Activated CD4-positive, alpha-beta T cell treated with anti-CD3 and anti-CD28 coated beads, Interleukin-2, Interleukin-6, amounts not matched to agents 100 ng/mL and 50 ng/mL, durations not matched to agents 16 hours and 8 hours (primary cell): ENCODE results near the gene C1RL.

Experiments
- DNase-seq: peaks from one replicate; pipeline ENCODE4 v3.0.0-alpha.2; 2020

C1RL gene

DNA sequence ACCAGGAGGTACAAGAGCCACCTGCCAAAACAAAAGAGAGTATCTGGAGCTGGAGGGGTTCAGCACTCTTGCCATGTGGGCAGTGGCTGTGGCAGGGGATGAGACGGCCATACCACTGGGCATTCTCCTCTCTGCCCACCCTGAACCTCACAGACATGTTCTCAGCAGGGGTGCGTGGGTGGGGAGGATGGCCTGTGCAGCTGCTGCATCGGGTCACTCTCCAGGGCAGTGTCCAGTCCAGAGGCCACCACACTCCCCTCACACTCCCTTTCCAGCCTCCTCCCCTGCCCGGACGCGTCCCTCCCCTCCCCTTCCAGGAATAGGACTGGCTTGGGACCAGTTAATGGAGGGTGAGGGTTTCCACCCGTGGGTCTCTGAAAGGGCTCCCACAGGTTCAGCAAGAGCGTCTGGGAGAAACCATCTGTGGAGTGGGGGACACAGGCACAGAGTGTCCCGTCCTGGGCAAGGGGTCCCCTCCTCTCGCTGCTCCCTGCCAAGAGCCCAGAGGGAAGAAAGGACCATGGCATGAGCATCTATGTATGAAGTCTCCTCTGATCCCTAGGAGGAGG, 17.3 kb downstream of the C1RL start:
- DNase-seq: no peak

GRCh38 chr12:7091171-7091570, 17.8 kb downstream of the C1RL start:
- no peak for DNase-seq

DNA sequence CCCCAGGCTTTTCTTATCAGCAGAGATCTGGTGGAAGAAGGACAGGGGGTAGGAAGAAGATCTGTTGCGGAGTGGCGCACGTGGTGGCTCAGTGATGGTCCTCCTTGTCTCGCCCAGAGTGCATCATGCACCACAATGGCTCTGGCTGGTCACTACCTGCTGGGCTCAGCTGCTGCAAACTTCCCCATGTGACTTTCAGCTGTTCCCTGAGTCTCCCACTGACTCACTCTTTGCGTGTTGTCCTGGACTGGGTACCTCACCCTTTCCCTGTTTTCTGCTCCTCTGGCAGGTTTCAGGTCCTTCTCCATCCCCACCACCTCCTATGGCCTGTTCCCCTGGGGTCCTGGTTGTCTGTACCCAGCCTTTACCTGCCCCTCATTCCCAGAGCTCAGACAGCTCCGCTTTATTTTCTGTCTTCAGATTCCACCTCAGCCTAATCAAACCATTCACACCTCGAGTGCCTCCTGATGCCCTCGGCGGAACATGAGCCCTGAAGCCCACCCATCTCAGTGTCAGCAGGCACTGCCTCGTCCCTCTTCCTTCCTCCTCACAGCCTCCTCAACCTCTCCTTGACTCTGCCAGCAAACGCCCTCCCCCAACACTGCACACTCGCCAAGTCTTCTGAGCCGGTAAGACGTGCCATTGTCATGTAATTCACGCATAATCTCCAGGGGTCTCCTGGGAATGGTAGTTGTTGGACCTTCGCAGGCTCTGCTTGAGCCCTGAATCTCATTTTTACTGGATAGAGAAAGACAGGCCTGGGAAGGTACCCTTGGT, 18.6 kb downstream of the C1RL start:
- no peak for DNase-seq

GRCh38 chr12:7089196-7089871, 19.7 kb downstream of the C1RL start:
- no peak for DNase-seq

GRCh38 chr12:7083125-7083524, 25.9 kb downstream of the C1RL start:
- no peak for DNase-seq

GRCh38 chr12:7081037-7081436, 28.0 kb downstream of the C1RL start:
- no peak for DNase-seq

- no peak for DNase-seq
Observed at GRCh38 chr12:7079826-7080125, 29.2 kb downstream of the C1RL start.

- DNase-seq: no peak
Observed at GRCh38 chr12:7078163-7078562, 30.9 kb downstream of the C1RL start.

DNA sequence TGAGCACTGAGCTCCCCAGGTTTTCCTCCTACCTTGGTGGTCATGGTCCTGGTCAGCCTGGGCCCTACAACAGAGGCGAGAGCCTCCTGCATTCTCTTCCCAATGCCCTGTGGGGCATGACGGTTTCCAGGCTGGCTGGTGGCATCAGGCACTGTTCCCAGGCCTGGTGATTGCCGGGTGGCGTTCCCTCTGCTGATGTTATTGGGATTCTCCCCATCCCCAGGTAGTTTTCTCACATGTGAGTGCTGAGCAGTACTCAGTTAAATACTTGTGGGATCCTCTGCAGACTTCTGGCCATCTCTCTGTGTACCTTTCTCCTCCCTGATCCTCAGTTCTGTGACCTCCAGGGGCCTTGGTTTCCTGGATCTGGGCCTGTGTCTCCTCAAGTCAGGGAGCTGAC, 32.5 kb downstream of the C1RL start:
- no peak for DNase-seq

DNA sequence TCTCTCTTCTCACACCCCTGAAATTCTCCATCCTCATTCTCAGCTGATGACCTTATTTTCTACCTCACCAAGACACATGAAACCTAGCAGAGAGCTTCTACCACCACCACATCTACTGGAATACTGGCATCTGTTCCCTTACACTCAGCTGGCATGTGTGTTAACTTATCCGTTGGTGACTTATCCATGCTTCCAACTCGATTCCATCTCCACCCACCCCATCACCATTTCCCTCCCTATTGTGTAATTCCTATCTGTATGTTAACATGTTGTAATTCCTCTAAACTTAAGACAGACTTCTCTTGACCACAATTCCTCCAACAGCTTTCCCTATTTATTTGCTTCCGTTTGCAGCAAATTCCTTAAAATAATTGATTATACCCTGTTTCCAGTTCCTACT, 33.1 kb downstream of the C1RL start:
- DNase-seq: no peak

- DNase-seq: no peak
Observed at GRCh38 chr12:7075518-7075917, 33.5 kb downstream of the C1RL start.

- no peak for DNase-seq
Observed at GRCh38 chr12:7073946-7074345, 35.1 kb downstream of the C1RL start.

DNA sequence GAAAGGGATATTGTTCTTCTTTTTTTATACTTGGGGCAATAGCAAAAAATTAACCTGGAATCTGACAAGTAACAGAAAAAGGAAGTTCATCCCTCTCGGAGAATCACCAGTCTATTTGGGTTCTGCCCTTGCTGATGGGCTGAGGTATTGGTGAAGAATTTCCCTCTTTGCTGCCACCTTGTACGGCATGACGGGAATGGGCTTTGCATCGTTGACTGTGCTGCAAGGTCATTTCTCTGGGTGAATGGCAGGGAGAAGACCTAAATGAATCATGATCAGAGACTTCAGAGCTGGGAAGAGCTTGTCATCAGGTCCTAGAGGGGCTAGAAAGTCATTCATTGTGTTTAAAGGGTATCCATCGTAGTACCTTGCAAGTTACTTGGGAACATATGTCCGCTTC, 36.5 kb downstream of the C1RL start:
- DNase-seq: no peak

DNA sequence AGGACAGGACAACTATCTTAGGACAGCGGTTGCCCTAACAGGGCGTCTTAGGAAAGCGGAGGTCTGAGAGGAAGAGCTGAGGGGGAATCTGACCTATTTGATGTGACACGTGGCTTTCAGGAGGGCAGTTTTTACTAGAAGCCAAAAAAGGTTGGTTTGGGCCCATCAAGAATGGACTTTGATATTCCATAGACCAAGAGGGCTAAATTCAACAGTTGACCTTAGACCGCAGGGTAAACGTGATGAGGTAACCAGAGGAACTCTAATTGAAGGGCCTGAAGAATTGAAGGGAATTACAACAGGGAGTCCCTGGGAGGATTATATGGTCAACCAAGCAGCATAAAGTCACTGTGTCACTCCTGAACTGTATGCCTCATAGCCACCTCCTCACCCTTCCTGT, 37.0 kb downstream of the C1RL start:
- DNase-seq: no peak

- no peak for DNase-seq
Observed at GRCh38 chr12:7069386-7069785, 39.6 kb downstream of the C1RL start.

DNA sequence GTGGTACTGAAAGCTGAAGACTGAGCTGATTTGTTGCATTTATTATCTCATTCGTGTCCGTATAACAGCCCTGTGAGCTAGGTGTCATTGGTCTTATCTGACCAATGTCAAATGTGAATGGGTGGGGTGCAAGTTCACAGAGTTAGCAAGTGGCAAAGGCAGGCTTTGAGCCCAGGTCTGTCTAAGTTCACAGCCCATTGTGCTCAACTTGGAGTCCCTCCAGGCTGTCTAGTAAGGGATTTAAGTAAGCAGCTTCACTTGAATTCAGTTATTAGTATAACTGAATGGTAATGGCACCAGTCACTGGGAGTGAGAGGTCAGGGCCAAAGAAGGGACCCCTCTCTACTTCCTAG, 40.0 kb downstream of the C1RL start:
- no peak for DNase-seq

- DNase-seq: no peak
Observed at GRCh38 chr12:7068240-7068993, 40.6 kb downstream of the C1RL start.

- DNase-seq: no peak
Observed at GRCh38 chr12:7067096-7067495, 41.9 kb downstream of the C1RL start.

DNA sequence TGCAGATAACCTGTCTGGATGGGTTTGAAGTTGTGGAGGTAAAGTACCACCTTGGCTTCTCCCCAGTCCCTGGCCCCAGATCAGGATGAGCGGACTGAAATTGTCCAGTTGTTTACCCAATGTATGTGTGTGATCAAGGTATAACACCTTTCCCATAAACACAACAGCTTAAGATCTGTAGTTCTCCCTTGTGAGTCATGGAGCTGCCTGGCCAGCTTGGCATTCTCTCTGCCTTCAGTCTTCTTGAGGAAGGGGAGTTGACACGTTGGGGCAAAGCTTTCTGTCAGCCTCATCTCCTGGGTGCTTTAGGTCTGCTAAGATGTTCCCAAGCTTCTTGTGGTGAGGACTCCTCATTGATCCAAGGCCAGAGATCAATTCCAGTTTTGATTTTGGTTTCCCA, 42.4 kb downstream of the C1RL start:
- DNase-seq: no peak

DNA sequence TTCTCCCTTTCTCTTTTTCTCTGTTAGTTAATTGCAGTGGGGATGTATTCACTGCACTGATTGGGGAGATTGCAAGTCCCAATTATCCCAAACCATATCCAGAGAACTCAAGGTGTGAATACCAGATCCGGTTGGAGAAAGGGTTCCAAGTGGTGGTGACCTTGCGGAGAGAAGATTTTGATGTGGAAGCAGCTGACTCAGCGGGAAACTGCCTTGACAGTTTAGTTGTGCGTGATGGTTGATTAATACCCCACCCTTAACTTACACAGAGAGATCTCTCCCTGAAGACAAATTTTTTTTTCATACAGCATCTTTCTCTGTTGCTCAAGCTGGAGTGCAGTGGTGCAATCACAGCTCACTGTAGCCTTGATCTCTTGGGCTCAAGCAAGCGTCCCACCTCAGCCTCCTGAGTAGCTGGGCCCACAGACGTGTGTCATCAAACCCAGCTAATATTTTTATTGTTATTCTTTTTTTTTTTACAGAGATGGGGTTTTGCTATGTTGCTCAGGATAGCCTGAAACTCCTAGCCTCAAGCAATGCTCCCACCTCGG, 43.9 kb downstream of the C1RL start:
- no peak for DNase-seq

DNA sequence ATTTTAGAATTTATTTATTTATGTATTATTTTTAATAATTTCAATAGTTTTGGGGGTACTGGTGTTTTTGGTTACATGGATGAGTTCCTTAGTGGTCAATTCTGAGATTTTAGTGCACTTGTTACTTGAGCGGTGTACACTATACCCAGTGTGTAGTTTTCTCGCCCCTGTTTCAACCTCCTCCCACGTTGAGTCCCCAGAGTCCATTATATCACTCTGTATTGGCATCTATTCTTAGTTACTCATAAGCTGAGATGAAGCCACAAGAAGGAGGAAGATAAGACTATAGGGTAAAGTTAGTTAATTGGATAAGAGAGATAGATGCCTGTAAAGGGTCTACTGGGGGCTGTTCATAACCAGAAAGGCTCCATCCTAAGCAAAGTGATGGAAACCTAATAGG, 44.5 kb downstream of the C1RL start:
- DNase-seq: no peak

DNA sequence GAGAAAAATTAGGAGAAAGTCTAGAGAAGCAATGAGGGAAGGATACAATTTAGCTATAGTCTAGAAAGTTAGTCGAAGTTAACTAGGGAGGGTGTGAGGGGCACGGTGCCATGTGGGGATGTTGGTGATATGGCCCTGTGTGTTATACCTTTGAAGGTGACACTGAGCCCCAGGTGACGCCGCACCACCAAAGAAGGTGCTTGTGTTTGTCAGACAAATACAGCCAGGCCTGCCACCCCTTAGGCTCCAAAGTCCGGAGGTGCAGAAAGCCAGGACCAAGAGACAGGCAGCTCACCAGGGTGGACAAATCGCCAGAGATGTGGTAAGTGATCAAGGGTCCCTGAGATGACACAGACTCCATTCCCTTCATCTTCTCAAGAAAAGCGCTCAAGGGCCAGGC, 47.4 kb downstream of the C1RL start:
- DNase-seq: no peak

DNA sequence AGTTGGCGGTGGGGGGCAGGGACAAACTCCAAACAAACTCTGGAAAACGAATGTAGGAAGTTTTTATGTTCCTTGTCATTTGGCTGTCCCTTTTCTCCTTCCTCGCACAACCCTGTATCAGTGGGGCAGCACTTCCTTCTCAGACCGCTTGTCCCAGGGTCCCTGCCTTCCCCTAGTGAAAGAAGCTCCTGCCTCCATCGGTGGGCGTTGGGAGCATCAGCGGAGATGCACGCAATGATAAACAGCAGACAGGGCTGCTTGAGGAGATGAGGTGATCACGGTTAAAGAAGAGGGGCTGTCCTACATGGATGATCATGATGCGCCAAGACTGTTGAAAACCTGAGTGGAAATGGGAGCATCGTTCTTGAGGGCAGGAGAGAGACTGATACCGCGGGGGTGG, 47.9 kb downstream of the C1RL start:
- DNase-seq: no peak
